C4-2B (cell line): ENCODE results near the gene PLSCR2.

ENCODE experiments used
- CTCF ChIP-seq: fragments of 450-650 bp; conservative IDR thresholded peaks from 2 replicates; pipeline ENCODE4 v1.5.1; 2017; ENCODE audit warnings: mild to moderate bottlenecking
- ZFX ChIP-seq: fragments of 450-650 bp; IDR thresholded peaks from 2 replicates; pipeline ENCODE4 v1.6.1; 2017

GRCh38 chr3:146421819-146422759 is 47.3 kb downstream of the PLSCR2 start:
- TF ChIP-seq CTCF (peak; percentile 52), ZFX (no peak)
